Measurements from ENCODE around the gene F5.

- no peak for TF ChIP-seq TEAD4 (IDR thresholded peaks at IDR 0.05; ENCODE audit: low read length)
- no peak for TF ChIP-seq TEAD4 (CRISPR knock-in tag; IDR thresholded peaks at IDR 0.05; ENCODE audit: borderline replicate concordance)
- TF ChIP-seq STAG1 (CRISPR knock-in tag; IDR thresholded peaks at IDR 0.05; ENCODE audit: borderline replicate concordance): no peak
- no peak for TF ChIP-seq TCF3 (CRISPR knock-in tag; IDR thresholded peaks at IDR 0.05)
- TF ChIP-seq MTF1 (CRISPR knock-in tag; IDR thresholded peaks at IDR 0.05; ENCODE audit: borderline replicate concordance): no peak
- no peak for TF ChIP-seq RCOR1 (IDR thresholded peaks at IDR 0.05; ENCODE audit: borderline replicate concordance in 1 of 2, low read depth in 2 of 2, low read length in 2 of 2)
Observed at GRCh38 chr1:169495916-169496315, 90.4 kb downstream of the F5 start.
